ENCODE results near the gene FTCD.

- TF ChIP-seq EZH2phosphoT487 (IDR thresholded peaks at IDR 0.05; ENCODE audit: low read length) = no peak
- no peak for TF ChIP-seq CTCF (IDR thresholded peaks at IDR 0.05; ENCODE audit: low read length)
Observed at GRCh38 chr21:46205166-46205565, 49.8 kb upstream of the FTCD start.

Data from MM.1S (cell line).